Activated CD4-positive, CD25-positive, alpha-beta regulatory T cell treated with anti-CD3 and anti-CD28 coated beads, Interleukin-2, amount 50 U/mL, for 72 hours (primary cell): ENCODE results near the gene FBLN2.

Experiments used
- DNase-seq: peaks from one replicate; pipeline ENCODE4 v3.0.0; 2021

The FBLN2 gene

GRCh38 chr3:13610006-13610570 is 61.2 kb downstream of the FBLN2 start:
- DNase-seq = no peak

- DNase-seq = no peak
Measured at GRCh38 chr3:13611221-13611620, 62.3 kb downstream of the FBLN2 start.

- DNase-seq = no peak
Measured at GRCh38 chr3:13612829-13613228, 63.9 kb downstream of the FBLN2 start.

- DNase-seq = no peak
Measured at GRCh38 chr3:13613343-13614190, 64.6 kb downstream of the FBLN2 start.

GRCh38 chr3:13614607-13615006 is 65.7 kb downstream of the FBLN2 start:
- DNase-seq = no peak

GRCh38 chr3:13615019-13615528 is 66.1 kb downstream of the FBLN2 start:
- no peak for DNase-seq

- no peak for DNase-seq
Measured at GRCh38 chr3:13616359-13616758, 67.4 kb downstream of the FBLN2 start.

GRCh38 chr3:13617097-13617738 is 68.3 kb downstream of the FBLN2 start:
- no peak for DNase-seq

GRCh38 chr3:13617981-13618380 is 69.1 kb downstream of the FBLN2 start:
- DNase-seq = no peak

GRCh38 chr3:13618836-13619235 is 69.9 kb downstream of the FBLN2 start:
- no peak for DNase-seq

- no peak for DNase-seq
Measured at GRCh38 chr3:13619661-13620230, 70.8 kb downstream of the FBLN2 start.

- no peak for DNase-seq
Measured at GRCh38 chr3:13620281-13620680, 71.4 kb downstream of the FBLN2 start.

- no peak for DNase-seq
Measured at GRCh38 chr3:13620776-13621365, 71.9 kb downstream of the FBLN2 start.

GRCh38 chr3:13621381-13622221 is 72.7 kb downstream of the FBLN2 start:
- DNase-seq = no peak

- no peak for DNase-seq
Measured at GRCh38 chr3:13622356-13622755, 73.4 kb downstream of the FBLN2 start.

GRCh38 chr3:13623101-13623654 is 74.3 kb downstream of the FBLN2 start:
- no peak for DNase-seq

GRCh38 chr3:13624021-13624420 is 75.1 kb downstream of the FBLN2 start:
- DNase-seq = no peak

GRCh38 chr3:13624671-13625125 is 75.8 kb downstream of the FBLN2 start:
- no peak for DNase-seq

GRCh38 chr3:13626396-13626795 is 77.5 kb downstream of the FBLN2 start:
- no peak for DNase-seq

GRCh38 chr3:13626915-13627460 is 78.1 kb downstream of the FBLN2 start:
- no peak for DNase-seq

- DNase-seq = no peak
Measured at GRCh38 chr3:13627681-13628080, 78.8 kb downstream of the FBLN2 start.
